Ishikawa (cell line): ENCODE results near the gene SLC25A26.

Source experiments
- EP300 ChIP-seq: IDR thresholded peaks from 2 replicates; pipeline ENCODE4 v1.6.1; 2012; ENCODE audit warnings: borderline replicate concordance
- NFIC ChIP-seq: IDR thresholded peaks from 2 replicates; pipeline ENCODE4 v1.6.1; 2012
- RAD21 ChIP-seq: IDR thresholded peaks from 2 replicates; pipeline ENCODE4 v1.6.1; 2012; ENCODE audit warnings: low read depth
- REST ChIP-seq: IDR thresholded peaks from 2 replicates; pipeline ENCODE4 v1.6.1; 2012; ENCODE audit warnings: low read depth, mild to moderate bottlenecking
- TAF1 ChIP-seq: IDR thresholded peaks from 2 replicates; pipeline ENCODE4 v1.6.1; 2012; ENCODE audit warnings: low read depth, mild to moderate bottlenecking
- YY1 ChIP-seq: IDR thresholded peaks from 2 replicates; pipeline ENCODE4 v1.6.1; 2012; ENCODE audit warnings: low read depth
- ZBTB7A ChIP-seq: IDR thresholded peaks from 2 replicates; pipeline ENCODE4 v1.6.1; 2012; ENCODE audit warnings: low read depth
- TF ChIP-seq, protein P1 (sequence below): IDR thresholded peaks from 2 replicates; pipeline ENCODE4 v1.6.1; 2012

- TF ChIP-seq, protein P1, sequence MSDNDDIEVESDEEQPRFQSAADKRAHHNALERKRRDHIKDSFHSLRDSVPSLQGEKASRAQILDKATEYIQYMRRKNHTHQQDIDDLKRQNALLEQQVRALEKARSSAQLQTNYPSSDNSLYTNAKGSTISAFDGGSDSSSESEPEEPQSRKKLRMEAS, result no peak
- TF ChIP-seq TAF1 (no peak), REST (no peak), NFIC (no peak), EP300 (no peak), RAD21 (no peak), ZBTB7A (no peak), YY1 (no peak)
These were observed 144.3 kb downstream of the SLC25A26 start for GRCh38 chr3:66365080-66365479.
